HFFc6 (cell line): ENCODE results near the gene SH3RF3. TPM values are rescaled to one million over a fixed set of nuclear protein-coding genes. Genes with fewer than 3 reads are reported as not detected.
A peak's percentile ranks its signal among the peaks of the same experiment; 100 is the strongest.

Experiments
- DNase-seq: peaks from one replicate; pipeline ENCODE4 v3.0.0-alpha.2; 2018
- H3K27ac Mint-ChIP-seq: 2 replicates; pipeline ENCODE4 v1.8.0; 2020; ENCODE audit warnings: mild to moderate bottlenecking, mixed read lengths
- H3K27me3 Mint-ChIP-seq: 2 replicates; pipeline ENCODE4 v1.8.0; 2021; ENCODE audit warnings: mild to moderate bottlenecking, moderate library complexity, mixed read lengths; ENCODE audit not compliant: insufficient read depth
- H3K36me3 Mint-ChIP-seq: 2 replicates; pipeline ENCODE4 v1.8.0; 2021; ENCODE audit warnings: low read depth, mixed read lengths
- H3K4me1 Mint-ChIP-seq: 2 replicates; pipeline ENCODE4 v1.8.0; 2020; ENCODE audit warnings: low read depth, mixed read lengths
- H3K4me3 Mint-ChIP-seq: 2 replicates; pipeline ENCODE4 v1.8.0; 2020; ENCODE audit warnings: mild to moderate bottlenecking, moderate library complexity, mixed read lengths
- H3K9me3 Mint-ChIP-seq: 2 replicates; pipeline ENCODE4 v1.8.0; 2020; ENCODE audit warnings: mild to moderate bottlenecking, mixed read lengths
- total RNA-seq, 6 experiments: library from RNA; stranded (reverse); fragmentation: NEBNext Ultra II Directional; extraction: Animal tissue kit (Norgen Biotek cat#: 25700); gene quantifications; 2 replicates in 1 of 6; 3 replicates in 5 of 6; pipeline ENCODE4 v1.2.3, GENCODE V29; 2021
- TF ChIP-seq, protein P1 (sequence below): fragments of 200-600 bp; sonication (generic); IDR thresholded peaks from 2 replicates; pipeline ENCODE4 v1.5.0; 2021; ENCODE audit warnings: antibody characterized with exemption, mild to moderate bottlenecking

SH3RF3 gene
- total RNA-seq, 6 experiments from 2014 or later: 2.4 to 4.4 (median 3.7) TPM

DNA sequence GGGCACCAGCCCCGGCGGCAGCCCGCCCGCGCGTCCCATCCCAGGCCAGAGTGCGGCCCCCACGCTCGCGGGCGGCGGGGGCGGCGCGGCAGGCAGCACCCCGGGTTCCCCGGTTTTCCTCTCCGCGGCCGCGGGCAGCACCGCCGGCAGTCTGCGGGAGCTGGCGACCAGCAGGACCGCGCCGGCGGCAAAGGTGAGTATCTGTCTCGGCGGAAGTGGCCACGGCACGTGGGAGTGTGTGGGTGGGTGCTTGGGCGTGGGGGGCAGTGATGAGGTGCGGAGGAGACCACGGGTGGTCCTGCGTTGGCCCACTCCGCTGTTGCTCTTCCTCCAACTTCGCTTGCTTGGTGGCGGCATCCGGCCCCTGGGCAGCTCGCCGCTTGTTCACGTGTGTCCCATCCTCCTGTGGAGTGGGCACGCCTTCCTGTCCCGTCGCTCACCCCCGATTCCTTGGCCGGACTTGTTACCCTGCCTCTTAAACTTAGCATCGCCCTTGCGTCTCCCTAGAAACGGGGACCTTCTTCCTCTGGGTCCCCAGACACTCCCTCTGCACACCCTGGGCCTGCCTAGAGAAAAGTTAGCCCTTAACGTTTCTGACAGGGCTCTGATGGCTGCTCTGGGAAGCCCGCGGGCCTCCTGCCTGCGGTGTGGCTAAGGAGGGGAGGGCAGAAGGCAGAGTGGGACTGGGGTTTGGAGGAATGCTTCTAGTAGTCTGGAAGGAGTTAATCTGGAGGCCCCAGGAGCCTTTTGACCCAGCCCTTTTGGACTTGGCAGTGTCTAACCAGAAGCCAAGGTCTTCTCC, 1.1 kb downstream of the SH3RF3 start:
- Mint-ChIP-seq H3K36me3 (no peaks in the 10 kb centered on the region; the same call in 1 of the 2 replicates), H3K4me1 (peaks cover 43% of the 10 kb centered on the region), H3K9me3 (no peaks in the 10 kb centered on the region), H3K27me3 (peaks cover 8% of the 10 kb centered on the region; the same call in 1 of the 2 replicates), H3K4me3 (peak overlapping the region; percentile 96), H3K27ac (peak overlapping the region; percentile 72)
- no peak for DNase-seq
- TF ChIP-seq, protein P1, sequence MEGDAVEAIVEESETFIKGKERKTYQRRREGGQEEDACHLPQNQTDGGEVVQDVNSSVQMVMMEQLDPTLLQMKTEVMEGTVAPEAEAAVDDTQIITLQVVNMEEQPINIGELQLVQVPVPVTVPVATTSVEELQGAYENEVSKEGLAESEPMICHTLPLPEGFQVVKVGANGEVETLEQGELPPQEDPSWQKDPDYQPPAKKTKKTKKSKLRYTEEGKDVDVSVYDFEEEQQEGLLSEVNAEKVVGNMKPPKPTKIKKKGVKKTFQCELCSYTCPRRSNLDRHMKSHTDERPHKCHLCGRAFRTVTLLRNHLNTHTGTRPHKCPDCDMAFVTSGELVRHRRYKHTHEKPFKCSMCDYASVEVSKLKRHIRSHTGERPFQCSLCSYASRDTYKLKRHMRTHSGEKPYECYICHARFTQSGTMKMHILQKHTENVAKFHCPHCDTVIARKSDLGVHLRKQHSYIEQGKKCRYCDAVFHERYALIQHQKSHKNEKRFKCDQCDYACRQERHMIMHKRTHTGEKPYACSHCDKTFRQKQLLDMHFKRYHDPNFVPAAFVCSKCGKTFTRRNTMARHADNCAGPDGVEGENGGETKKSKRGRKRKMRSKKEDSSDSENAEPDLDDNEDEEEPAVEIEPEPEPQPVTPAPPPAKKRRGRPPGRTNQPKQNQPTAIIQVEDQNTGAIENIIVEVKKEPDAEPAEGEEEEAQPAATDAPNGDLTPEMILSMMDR: no peak

DNA sequence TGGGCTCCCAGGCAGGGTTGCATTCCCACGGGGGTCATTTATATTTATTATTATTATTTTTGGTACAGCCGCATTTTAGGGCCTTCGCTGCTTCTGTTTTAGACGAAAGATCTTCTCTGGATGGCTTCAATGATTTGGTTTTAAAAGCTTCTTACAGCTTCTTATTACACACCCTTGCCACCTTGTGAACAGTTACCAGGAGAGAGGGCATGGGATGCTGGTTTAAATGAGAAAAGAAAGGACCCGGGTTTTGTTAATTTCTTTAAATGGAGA, 1.7 kb downstream of the SH3RF3 start:
- Mint-ChIP-seq H3K4me1 (peaks cover 37% of the 10 kb centered on the region), H3K27ac (no peak overlapping the region), H3K9me3 (no peaks in the 10 kb centered on the region), H3K27me3 (peaks cover 8% of the 10 kb centered on the region), H3K36me3 (no peaks in the 10 kb centered on the region; the same call in 1 of the 2 replicates), H3K4me3 (peak overlapping the region; percentile 96)
- TF ChIP-seq, protein P1: no peak
- no peak for DNase-seq

DNA sequence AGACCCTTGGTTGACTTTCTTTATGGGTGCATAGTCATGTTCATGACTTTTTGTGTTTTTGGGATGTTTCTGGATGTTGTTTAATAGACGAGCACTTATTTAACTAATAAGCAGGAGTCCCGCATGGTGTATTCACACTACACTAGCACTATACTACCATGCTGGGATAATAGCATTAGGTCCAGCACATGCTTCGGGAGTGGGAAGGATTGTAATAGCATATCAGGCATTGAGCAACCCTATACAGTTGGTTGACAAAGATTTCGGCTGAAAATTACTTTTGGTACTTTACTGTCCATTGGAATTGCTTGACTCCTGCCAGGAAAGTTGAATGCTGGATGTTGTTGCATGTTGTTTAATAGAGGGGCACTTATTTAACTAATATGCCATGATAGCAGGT, 2.8 kb downstream of the SH3RF3 start:
- Mint-ChIP-seq H3K4me3 (no peak overlapping the region), H3K27me3 (peaks cover 11% of the 10 kb centered on the region), H3K9me3 (no peaks in the 10 kb centered on the region), H3K36me3 (no peaks in the 10 kb centered on the region; the same call in 1 of the 2 replicates), H3K4me1 (peaks cover 26% of the 10 kb centered on the region), H3K27ac (no peak overlapping the region)
- no peak for DNase-seq
- TF ChIP-seq, protein P1: no peak

DNA sequence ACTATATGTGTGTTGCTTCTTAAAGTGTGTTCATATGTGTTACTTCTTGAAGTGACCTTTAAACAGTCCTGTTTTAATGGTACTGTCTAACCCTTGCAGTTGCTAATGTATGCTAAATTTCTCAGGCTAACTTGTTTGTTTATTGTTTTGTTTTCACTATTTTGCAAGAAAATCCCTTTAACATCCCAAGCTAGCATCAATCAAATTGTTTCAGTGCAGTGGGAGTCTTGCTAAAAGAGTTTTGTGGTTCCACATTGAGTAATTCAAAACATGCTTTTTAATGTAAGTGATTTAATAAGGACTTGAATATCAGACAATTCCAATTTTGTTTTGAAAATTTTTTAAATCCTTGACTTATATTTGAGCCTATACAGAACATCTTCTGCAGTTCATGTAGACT, 3.6 kb downstream of the SH3RF3 start:
- TF ChIP-seq, protein P1: no peak
- H3K4me1 Mint-ChIP-seq: peaks cover 19% of the 10 kb centered on the region
- no peak overlapping the region for H3K4me3 Mint-ChIP-seq
- H3K9me3 Mint-ChIP-seq: no peaks in the 10 kb centered on the region
- no peak overlapping the region for H3K27ac Mint-ChIP-seq
- no peak for DNase-seq
- H3K36me3 Mint-ChIP-seq: no peaks in the 10 kb centered on the region; the same call in 1 of the 2 replicates
- H3K27me3 Mint-ChIP-seq: peaks cover 11% of the 10 kb centered on the region

DNA sequence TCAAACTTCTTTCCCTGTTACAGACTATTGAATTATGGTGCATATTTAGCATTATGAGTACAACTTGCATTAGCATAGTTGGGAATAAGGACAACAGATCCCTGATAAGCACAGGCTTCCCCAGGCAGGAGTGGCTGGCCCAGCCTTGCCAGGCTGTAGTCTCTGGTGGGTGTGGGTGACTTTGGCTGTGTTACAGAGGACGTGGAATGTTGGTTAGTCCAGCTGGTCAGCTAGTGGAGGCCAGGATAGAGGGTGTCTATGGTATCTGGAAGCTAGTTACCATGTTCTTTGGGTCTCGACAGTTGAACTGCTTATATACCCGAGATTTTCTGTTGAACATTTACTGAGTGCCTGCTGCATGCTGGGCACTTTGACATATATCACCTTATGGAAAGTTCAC, 4.7 kb downstream of the SH3RF3 start:
- DNase-seq: no peak
- Mint-ChIP-seq H3K36me3 (no peaks in the 10 kb centered on the region; the same call in 1 of the 2 replicates), H3K27ac (no peak overlapping the region), H3K27me3 (peaks cover 13% of the 10 kb centered on the region), H3K4me1 (peaks cover 14% of the 10 kb centered on the region), H3K9me3 (no peaks in the 10 kb centered on the region), H3K4me3 (no peak overlapping the region)
- TF ChIP-seq, protein P1: no peak
